Osteoblast (primary cell): ENCODE data around the gene CELF1. TPM values are rescaled to one million over a fixed set of nuclear protein-coding genes. Genes with fewer than 3 reads are reported as not detected.

Experiments used
- DNase-seq: peaks from one replicate; pipeline ENCODE4 v3.0.0; 2011; ENCODE audit warnings: low spot score, mixed read lengths; ENCODE audit not compliant: insufficient read length; ENCODE audit errors: missing footprints
- H2AFZ ChIP-seq: 2 replicates; pipeline ENCODE4 v1.6.0; 2011; ENCODE audit warnings: mild to moderate bottlenecking, low read length
- H3K27ac ChIP-seq: 2 replicates; pipeline ENCODE4 v1.5.1; 2011; ENCODE audit warnings: mild to moderate bottlenecking, low read depth, low read length, moderate library complexity
- H3K27me3 ChIP-seq: 2 replicates; pipeline ENCODE4 v1.6.0; 2012; ENCODE audit warnings: mild to moderate bottlenecking, control low read depth, inconsistent platforms, low read length, moderate library complexity; ENCODE audit not compliant: insufficient read depth
- H3K36me3 ChIP-seq: 2 replicates; pipeline ENCODE4 v1.5.1; 2011; ENCODE audit warnings: mild to moderate bottlenecking, low read length, control low read depth, moderate library complexity; ENCODE audit not compliant: insufficient read depth
- H3K4me1 ChIP-seq: 2 replicates; pipeline ENCODE4 v1.5.1; 2011; ENCODE audit warnings: mild to moderate bottlenecking, low read length, control low read depth, moderate library complexity; ENCODE audit not compliant: insufficient read depth
- H3K4me2 ChIP-seq: 2 replicates; pipeline ENCODE4 v1.6.0; 2011; ENCODE audit warnings: mild to moderate bottlenecking, low read length; ENCODE audit not compliant: insufficient read depth
- H3K4me3 ChIP-seq: fragments of 200-600 bp; sonication (generic); 3 replicates; pipeline ENCODE4 v1.5.1; 2012; ENCODE audit warnings: mild to moderate bottlenecking, low read length, inconsistent platforms; ENCODE audit not compliant: insufficient read depth
- H3K79me2 ChIP-seq: 2 replicates; pipeline ENCODE4 v1.6.0; 2012; ENCODE audit warnings: mild to moderate bottlenecking, low read length, control low read depth, inconsistent platforms; ENCODE audit not compliant: insufficient read depth
- H3K9me3 ChIP-seq: 2 replicates; pipeline ENCODE4 v1.5.1; 2011; ENCODE audit warnings: low read depth, low read length, control low read depth
- H4K20me1 ChIP-seq: 2 replicates; pipeline ENCODE4 v1.6.0; 2012; ENCODE audit warnings: mild to moderate bottlenecking, low read length, control low read depth; ENCODE audit not compliant: insufficient read depth
- CTCF ChIP-seq: IDR thresholded peaks from 2 replicates; pipeline ENCODE4 v1.5.1; 2011; ENCODE audit warnings: mild to moderate bottlenecking, low read depth, low read length, moderate library complexity; ENCODE audit errors: extremely low read depth
- total RNA-seq: library from RNA; depleted of rRNA; stranded (reverse); fragments of >200 nt; gene quantifications from 2 replicates; pipeline ENCODE4 v1.2.3, GENCODE V29; 2012

Gene CELF1
- total RNA-seq, 1 donor = 148 TPM

- Histone ChIP-seq H3K27ac (no peak within 1 kb of the TSS), H4K20me1 (peaks cover 4% of the 10 kb centered on the region), H3K9me3 (no peaks in the 10 kb centered on the region), H3K4me3 (peak within 1 kb of the TSS; percentile 55), H3K27me3 (peaks cover 55% of the 10 kb centered on the region), H3K4me1 (no peaks in the 10 kb centered on the region), H2AFZ (peak within 1 kb of the TSS; percentile 15), H3K79me2 (no peaks in the 10 kb centered on the region), H3K4me2 (peak within 1 kb of the TSS; percentile 39), H3K36me3 (no peaks in the 10 kb centered on the region)
- peak; percentile 78 for DNase-seq
- no peak for TF ChIP-seq CTCF
Observed at GRCh38 chr11:47593934-47594855, 41.3 kb upstream of the CELF1 start, which contains the start of gene C1QTNF4. Gene C1QTNF4 (minus strand): TSS chr11:47594411. CDS start chr11:47590810, 3,601 bp downstream.

- Histone ChIP-seq H4K20me1 (peaks cover 4% of the 10 kb centered on the region), H3K9me3 (no peaks in the 10 kb centered on the region), H3K4me1 (no peaks in the 10 kb centered on the region), H2AFZ (no peak overlapping the region), H3K79me2 (no peaks in the 10 kb centered on the region), H3K4me3 (peak overlapping the region; percentile 55), H3K27ac (no peak overlapping the region), H3K27me3 (peaks cover 55% of the 10 kb centered on the region), H3K4me2 (peak overlapping the region; percentile 39), H3K36me3 (no peaks in the 10 kb centered on the region)
- TF ChIP-seq CTCF = no peak
- DNase-seq = peak; percentile 49
Observed at GRCh38 chr11:47593492-47593933, 40.6 kb upstream of the CELF1 start.

GRCh38 chr11:47592970-47593369, 40.0 kb upstream of the CELF1 start:
- no peaks in the 10 kb centered on the region for H3K36me3 ChIP-seq
- peaks cover 55% of the 10 kb centered on the region for H3K27me3 ChIP-seq
- no peaks in the 10 kb centered on the region for H3K4me1 ChIP-seq
- H3K4me3 ChIP-seq = no peak overlapping the region
- no peak for TF ChIP-seq CTCF
- no peaks in the 10 kb centered on the region for H3K9me3 ChIP-seq
- H3K4me2 ChIP-seq = no peak overlapping the region
- no peak overlapping the region for H2AFZ ChIP-seq
- peaks cover 4% of the 10 kb centered on the region for H4K20me1 ChIP-seq
- no peak overlapping the region for H3K27ac ChIP-seq
- H3K79me2 ChIP-seq = no peaks in the 10 kb centered on the region
- peak; percentile 25 for DNase-seq

- Histone ChIP-seq H3K79me2 (no peaks in the 10 kb centered on the region), H3K36me3 (no peaks in the 10 kb centered on the region), H2AFZ (no peak overlapping the region), H3K4me3 (no peak overlapping the region), H3K27ac (no peak overlapping the region), H3K27me3 (peaks cover 55% of the 10 kb centered on the region), H4K20me1 (peaks cover 4% of the 10 kb centered on the region), H3K4me1 (no peaks in the 10 kb centered on the region), H3K4me2 (no peak overlapping the region), H3K9me3 (no peaks in the 10 kb centered on the region)
- peak; percentile 78 for DNase-seq
- no peak for TF ChIP-seq CTCF
Observed at GRCh38 chr11:47592251-47592650, 39.3 kb upstream of the CELF1 start.
